ENCODE data around the gene MTARC2. TPM values are rescaled to one million over a fixed set of nuclear protein-coding genes. Genes with fewer than 3 reads are reported as not detected.

The MTARC2 gene
- polyA plus RNA-seq, 1 donor from 2014 or later: not detected

- peaks cover 8% of the 10 kb centered on the region for H3K27me3 ChIP-seq (ENCODE audit: insufficient read depth, low read depth, low read length)
- H3K4me2 ChIP-seq (ENCODE audit: low read length): no peak overlapping the region
- H3K27ac ChIP-seq (ENCODE audit: low read length): no peak overlapping the region
- no peaks in the 10 kb centered on the region for H3K79me2 ChIP-seq (replicated peaks; ENCODE audit: insufficient read depth, low read length)
- H3K4me3 ChIP-seq (ENCODE audit: low read length): no peak overlapping the region
- H4K20me1 ChIP-seq (ENCODE audit: insufficient read depth): no peaks in the 10 kb centered on the region
- no peaks in the 10 kb centered on the region for H3K9me3 ChIP-seq (ENCODE audit: low read length)
- no peak overlapping the region for H3K9ac ChIP-seq (ENCODE audit: low read length)
- H3K9me2 ChIP-seq (ENCODE audit: insufficient read depth, low read length): no peaks in the 10 kb centered on the region
- no peak for TF ChIP-seq EP300 (conservative IDR thresholded peaks at IDR 0.05; ENCODE audit: poor library complexity, severe bottlenecking)
- TF ChIP-seq RAD21 (conservative IDR thresholded peaks at IDR 0.05): no peak
- TF ChIP-seq POLR2AphosphoS5 (IDR thresholded peaks at IDR 0.05): no peak
- no peak for TF ChIP-seq REST (IDR thresholded peaks at IDR 0.05; ENCODE audit: borderline replicate concordance)
- TF ChIP-seq EZH2 (IDR thresholded peaks at IDR 0.05; ENCODE audit: borderline replicate concordance, insufficient read depth, low read length, poor library complexity, severe bottlenecking): no peak
- no peak for TF ChIP-seq MXI1 (conservative IDR thresholded peaks at IDR 0.05; ENCODE audit: poor library complexity, severe bottlenecking)
- no peak for TF ChIP-seq CTCF (IDR thresholded peaks at IDR 0.05; ENCODE audit: poor library complexity, severe bottlenecking)
- TF ChIP-seq SMC3 (conservative IDR thresholded peaks at IDR 0.05; ENCODE audit: poor library complexity): no peak
- no peak for TF ChIP-seq TAF1 (IDR thresholded peaks at IDR 0.05; ENCODE audit: low read depth)
- H3K36me3 ChIP-seq (ENCODE audit: insufficient read depth, low read length): no peaks in the 10 kb centered on the region
- H3F3A ChIP-seq (ENCODE audit: insufficient read depth, low read length, poor library complexity, severe bottlenecking): no peaks in the 10 kb centered on the region
- no peak overlapping the region for H2AFZ ChIP-seq (ENCODE audit: low read depth, low read length)
Observed at GRCh38 chr1:220754918-220755295, 6.8 kb downstream of the MTARC2 start.

DNA sequence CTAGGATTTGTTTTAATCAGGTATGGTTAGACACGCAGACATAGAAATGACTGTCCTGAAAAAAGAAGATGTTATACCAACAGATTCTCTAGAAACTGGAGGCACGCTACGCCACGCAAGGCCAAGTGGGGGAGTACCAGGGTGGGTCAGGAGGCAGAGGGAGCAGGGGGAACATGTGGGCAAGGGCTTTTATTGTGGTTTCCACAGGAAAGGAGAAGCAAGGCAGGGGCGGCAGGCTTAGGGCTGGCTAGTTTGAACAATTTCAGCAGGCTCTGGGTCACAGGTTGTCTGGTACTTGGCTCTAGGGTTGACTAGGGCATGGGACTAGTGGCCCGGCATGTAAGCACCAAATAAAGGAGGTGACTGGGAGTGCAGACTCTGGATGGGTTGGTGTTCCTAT, 7.2 kb downstream of the MTARC2 start:
- Histone ChIP-seq H3K4me2 (ENCODE audit: low read length) (no peak overlapping the region), H3K36me3 (ENCODE audit: insufficient read depth, low read length) (no peaks in the 10 kb centered on the region), H3K79me2 (replicated peaks; ENCODE audit: insufficient read depth, low read length) (no peaks in the 10 kb centered on the region), H3K9me2 (ENCODE audit: insufficient read depth, low read length) (no peaks in the 10 kb centered on the region), H3K27ac (ENCODE audit: low read length) (no peak overlapping the region), H3K9ac (ENCODE audit: low read length) (no peak overlapping the region), H3K27me3 (ENCODE audit: insufficient read depth, low read depth, low read length) (peaks cover 5% of the 10 kb centered on the region), H3K4me3 (ENCODE audit: low read length) (no peak overlapping the region), H3K9me3 (ENCODE audit: low read length) (no peaks in the 10 kb centered on the region), H2AFZ (ENCODE audit: low read depth, low read length) (no peak overlapping the region), H4K20me1 (ENCODE audit: insufficient read depth) (no peaks in the 10 kb centered on the region), H3F3A (ENCODE audit: insufficient read depth, low read length, poor library complexity, severe bottlenecking) (no peaks in the 10 kb centered on the region)
- no peak for TF ChIP-seq MXI1 (conservative IDR thresholded peaks at IDR 0.05; ENCODE audit: poor library complexity, severe bottlenecking)
- no peak for TF ChIP-seq POLR2AphosphoS5 (IDR thresholded peaks at IDR 0.05)
- TF ChIP-seq RAD21 (conservative IDR thresholded peaks at IDR 0.05): no peak
- TF ChIP-seq CTCF (IDR thresholded peaks at IDR 0.05; ENCODE audit: poor library complexity, severe bottlenecking): no peak
- TF ChIP-seq TAF1 (IDR thresholded peaks at IDR 0.05; ENCODE audit: low read depth): no peak
- TF ChIP-seq EP300 (conservative IDR thresholded peaks at IDR 0.05; ENCODE audit: poor library complexity, severe bottlenecking): no peak
- TF ChIP-seq EZH2 (IDR thresholded peaks at IDR 0.05; ENCODE audit: borderline replicate concordance, insufficient read depth, low read length, poor library complexity, severe bottlenecking): no peak
- TF ChIP-seq REST (IDR thresholded peaks at IDR 0.05; ENCODE audit: borderline replicate concordance): no peak
- no peak for TF ChIP-seq SMC3 (conservative IDR thresholded peaks at IDR 0.05; ENCODE audit: poor library complexity)
